Keratinocyte (primary cell): ENCODE results near the gene TSPEAR.

Experiments used
- EZH2 ChIP-seq: IDR thresholded peaks from one replicate; pipeline ENCODE4 v1.6.1; 2012; ENCODE audit warnings: inconsistent platforms, mild to moderate bottlenecking, low read length, moderate library complexity
- TF ChIP-seq, protein P1 (sequence below), 3 experiments: IDR thresholded peaks in 1 of 3; conservative IDR thresholded peaks in 1 of 3; optimal IDR thresholded peaks in 1 of 3; 2 replicates in 2 of 3; 3 replicates in 1 of 3; pipeline versions ENCODE3 to v1.5.1; 2011; ENCODE audit warnings: low read length in 3 of 3, mild to moderate bottlenecking in 3 of 3, moderate library complexity in 2 of 3, control low read depth in 1 of 3, inconsistent platforms in 1 of 3; ENCODE audit not compliant: insufficient read depth in 2 of 3; ENCODE audit errors: extremely low read depth in 1 of 3

DNA sequence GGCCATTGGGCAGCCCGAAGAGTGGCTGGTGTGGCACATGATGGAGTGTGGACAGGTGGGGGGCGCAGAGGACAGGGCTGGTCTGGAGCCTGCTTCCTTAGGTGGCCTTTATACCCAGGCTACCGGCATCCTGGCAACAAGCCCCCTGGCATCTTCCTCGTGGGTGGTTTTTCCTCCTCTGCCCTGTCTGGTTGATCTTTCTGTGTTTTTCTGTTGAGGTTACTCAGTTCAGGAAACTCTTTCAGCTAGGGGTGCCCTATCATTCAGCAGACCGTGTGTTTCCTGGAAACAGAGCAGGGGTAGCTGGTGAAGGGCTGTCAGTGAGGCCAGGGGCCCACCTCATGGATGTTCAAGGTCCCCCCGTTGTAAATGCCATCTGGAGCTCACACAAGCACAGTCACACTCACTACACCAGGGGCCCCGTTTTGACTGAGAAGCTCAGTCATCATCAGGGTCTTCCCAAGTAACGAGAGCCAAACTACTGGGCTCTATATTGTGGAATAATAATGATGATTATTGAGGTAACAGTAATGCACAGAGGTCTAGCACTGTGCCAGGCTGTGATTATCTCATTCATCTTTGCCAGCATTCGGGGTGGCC lies 56.7 kb downstream of the TSPEAR start, which contains the start of gene KRTAP12-4:
- TF ChIP-seq, protein P1, sequence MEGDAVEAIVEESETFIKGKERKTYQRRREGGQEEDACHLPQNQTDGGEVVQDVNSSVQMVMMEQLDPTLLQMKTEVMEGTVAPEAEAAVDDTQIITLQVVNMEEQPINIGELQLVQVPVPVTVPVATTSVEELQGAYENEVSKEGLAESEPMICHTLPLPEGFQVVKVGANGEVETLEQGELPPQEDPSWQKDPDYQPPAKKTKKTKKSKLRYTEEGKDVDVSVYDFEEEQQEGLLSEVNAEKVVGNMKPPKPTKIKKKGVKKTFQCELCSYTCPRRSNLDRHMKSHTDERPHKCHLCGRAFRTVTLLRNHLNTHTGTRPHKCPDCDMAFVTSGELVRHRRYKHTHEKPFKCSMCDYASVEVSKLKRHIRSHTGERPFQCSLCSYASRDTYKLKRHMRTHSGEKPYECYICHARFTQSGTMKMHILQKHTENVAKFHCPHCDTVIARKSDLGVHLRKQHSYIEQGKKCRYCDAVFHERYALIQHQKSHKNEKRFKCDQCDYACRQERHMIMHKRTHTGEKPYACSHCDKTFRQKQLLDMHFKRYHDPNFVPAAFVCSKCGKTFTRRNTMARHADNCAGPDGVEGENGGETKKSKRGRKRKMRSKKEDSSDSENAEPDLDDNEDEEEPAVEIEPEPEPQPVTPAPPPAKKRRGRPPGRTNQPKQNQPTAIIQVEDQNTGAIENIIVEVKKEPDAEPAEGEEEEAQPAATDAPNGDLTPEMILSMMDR (optimal IDR thresholded peaks at IDR 0.05 in 1 of 3, IDR thresholded peaks at IDR 0.05 in 1 of 3, conservative IDR thresholded peaks at IDR 0.05 in 1 of 3; ENCODE audit: extremely low read depth in 1 of 3, insufficient read depth in 2 of 3, low read length in 3 of 3), result no peak
- no peak for TF ChIP-seq EZH2
